Measurements from ENCODE around the gene VSIR.

VSIR gene

DNA sequence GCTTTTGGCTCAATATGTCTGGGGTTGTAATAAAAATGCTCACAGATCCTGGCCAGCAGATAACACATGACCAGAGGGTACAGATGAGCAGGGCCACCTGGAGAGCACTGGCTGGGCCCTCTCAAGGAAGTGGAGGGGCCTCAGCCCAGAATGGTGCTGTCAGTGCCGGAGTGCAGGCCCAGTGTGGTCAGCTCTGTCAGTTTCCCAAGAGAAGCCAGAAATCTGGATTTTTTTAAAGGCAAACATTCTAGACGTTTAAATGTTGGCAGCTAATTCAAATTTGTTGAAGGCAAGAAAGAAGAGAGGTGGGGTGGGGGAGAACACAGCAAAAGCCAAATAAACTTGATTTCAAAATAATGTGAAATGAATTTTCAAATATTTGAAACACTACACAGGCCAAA lies 55.8 kb downstream of the VSIR start:
- Histone ChIP-seq H3K27me3 (ENCODE audit: insufficient read depth, poor library complexity, severe bottlenecking) (no peaks in the 10 kb centered on the region), H3K4me3 (replicated peaks; ENCODE audit: insufficient read depth, low read length) (no peak overlapping the region), H3K27ac (replicated peaks) (no peak overlapping the region)
- DNase-seq (ENCODE audit: low read depth in 1 of 2, low spot score in 1 of 2), result no peak
- TF ChIP-seq SPI1 (IDR thresholded peaks at IDR 0.05; ENCODE audit: borderline replicate concordance, low read depth) (no peak), GABPA (IDR thresholded peaks at IDR 0.05; ENCODE audit: low read depth) (no peak), POLR2AphosphoS5 (IDR thresholded peaks at IDR 0.05; ENCODE audit: low read depth) (no peak)
- TF ChIP-seq, protein P1, sequence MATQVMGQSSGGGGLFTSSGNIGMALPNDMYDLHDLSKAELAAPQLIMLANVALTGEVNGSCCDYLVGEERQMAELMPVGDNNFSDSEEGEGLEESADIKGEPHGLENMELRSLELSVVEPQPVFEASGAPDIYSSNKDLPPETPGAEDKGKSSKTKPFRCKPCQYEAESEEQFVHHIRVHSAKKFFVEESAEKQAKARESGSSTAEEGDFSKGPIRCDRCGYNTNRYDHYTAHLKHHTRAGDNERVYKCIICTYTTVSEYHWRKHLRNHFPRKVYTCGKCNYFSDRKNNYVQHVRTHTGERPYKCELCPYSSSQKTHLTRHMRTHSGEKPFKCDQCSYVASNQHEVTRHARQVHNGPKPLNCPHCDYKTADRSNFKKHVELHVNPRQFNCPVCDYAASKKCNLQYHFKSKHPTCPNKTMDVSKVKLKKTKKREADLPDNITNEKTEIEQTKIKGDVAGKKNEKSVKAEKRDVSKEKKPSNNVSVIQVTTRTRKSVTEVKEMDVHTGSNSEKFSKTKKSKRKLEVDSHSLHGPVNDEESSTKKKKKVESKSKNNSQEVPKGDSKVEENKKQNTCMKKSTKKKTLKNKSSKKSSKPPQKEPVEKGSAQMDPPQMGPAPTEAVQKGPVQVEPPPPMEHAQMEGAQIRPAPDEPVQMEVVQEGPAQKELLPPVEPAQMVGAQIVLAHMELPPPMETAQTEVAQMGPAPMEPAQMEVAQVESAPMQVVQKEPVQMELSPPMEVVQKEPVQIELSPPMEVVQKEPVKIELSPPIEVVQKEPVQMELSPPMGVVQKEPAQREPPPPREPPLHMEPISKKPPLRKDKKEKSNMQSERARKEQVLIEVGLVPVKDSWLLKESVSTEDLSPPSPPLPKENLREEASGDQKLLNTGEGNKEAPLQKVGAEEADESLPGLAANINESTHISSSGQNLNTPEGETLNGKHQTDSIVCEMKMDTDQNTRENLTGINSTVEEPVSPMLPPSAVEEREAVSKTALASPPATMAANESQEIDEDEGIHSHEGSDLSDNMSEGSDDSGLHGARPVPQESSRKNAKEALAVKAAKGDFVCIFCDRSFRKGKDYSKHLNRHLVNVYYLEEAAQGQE (IDR thresholded peaks at IDR 0.05; ENCODE audit: insufficient replicate concordance, low read depth), result no peak
- TF ChIP-seq, protein P2, sequence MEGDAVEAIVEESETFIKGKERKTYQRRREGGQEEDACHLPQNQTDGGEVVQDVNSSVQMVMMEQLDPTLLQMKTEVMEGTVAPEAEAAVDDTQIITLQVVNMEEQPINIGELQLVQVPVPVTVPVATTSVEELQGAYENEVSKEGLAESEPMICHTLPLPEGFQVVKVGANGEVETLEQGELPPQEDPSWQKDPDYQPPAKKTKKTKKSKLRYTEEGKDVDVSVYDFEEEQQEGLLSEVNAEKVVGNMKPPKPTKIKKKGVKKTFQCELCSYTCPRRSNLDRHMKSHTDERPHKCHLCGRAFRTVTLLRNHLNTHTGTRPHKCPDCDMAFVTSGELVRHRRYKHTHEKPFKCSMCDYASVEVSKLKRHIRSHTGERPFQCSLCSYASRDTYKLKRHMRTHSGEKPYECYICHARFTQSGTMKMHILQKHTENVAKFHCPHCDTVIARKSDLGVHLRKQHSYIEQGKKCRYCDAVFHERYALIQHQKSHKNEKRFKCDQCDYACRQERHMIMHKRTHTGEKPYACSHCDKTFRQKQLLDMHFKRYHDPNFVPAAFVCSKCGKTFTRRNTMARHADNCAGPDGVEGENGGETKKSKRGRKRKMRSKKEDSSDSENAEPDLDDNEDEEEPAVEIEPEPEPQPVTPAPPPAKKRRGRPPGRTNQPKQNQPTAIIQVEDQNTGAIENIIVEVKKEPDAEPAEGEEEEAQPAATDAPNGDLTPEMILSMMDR (IDR thresholded peaks at IDR 0.05; ENCODE audit: insufficient read depth, low read length), result no peak

DNA sequence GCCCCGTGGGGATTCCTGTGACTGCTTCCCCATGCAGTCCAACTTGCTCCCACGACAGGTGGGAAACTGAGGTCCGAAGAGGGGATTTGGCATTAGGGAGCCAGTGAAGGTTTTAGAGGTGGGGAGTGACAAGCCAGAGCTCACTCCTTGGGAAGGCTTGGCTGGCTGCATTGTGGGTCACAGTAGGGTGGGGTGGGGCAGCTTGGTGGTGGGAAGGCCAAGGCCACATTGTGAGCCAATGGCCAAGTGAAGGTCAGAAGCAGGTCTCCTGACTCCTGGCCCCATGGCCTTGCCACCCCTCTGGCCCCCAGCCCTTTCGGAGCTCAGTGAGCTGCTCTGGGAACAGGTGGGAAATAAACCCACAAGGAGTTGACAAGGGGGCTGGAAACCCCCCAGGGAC lies 56.3 kb downstream of the VSIR start:
- Histone ChIP-seq H3K27me3 (ENCODE audit: insufficient read depth, poor library complexity, severe bottlenecking) (no peaks in the 10 kb centered on the region), H3K27ac (replicated peaks) (no peak overlapping the region), H3K4me3 (replicated peaks; ENCODE audit: insufficient read depth, low read length) (no peak overlapping the region)
- TF ChIP-seq GABPA (IDR thresholded peaks at IDR 0.05; ENCODE audit: low read depth) (no peak), SPI1 (IDR thresholded peaks at IDR 0.05; ENCODE audit: borderline replicate concordance, low read depth) (no peak)
- TF ChIP-seq, protein P2 (IDR thresholded peaks at IDR 0.05; ENCODE audit: insufficient read depth, low read length), result no peak
- DNase-seq (ENCODE audit: low read depth in 1 of 2, low spot score in 1 of 2), result no peak

DNA sequence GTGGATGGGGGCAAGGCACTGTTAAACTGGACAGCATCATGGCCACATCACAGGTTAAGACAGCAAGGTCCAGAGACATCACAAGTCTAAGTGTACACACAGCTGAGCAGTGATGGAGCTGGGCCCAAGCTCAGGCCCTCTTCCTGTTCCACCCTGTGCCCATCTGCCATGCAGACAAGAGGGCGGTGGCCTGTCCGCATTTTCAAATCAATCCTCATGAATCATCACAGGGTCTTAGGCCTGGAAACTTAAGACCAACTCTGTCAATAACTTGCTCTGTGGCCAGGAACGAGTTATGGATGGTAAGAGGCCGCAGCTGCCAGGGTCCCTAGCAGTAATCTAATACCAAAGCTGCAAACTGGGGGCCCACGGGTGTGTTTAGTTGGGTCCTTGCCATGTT lies 56.9 kb downstream of the VSIR start:
- no peak overlapping the region for H3K27ac ChIP-seq (replicated peaks)
- DNase-seq (ENCODE audit: low read depth in 1 of 2, low spot score in 1 of 2), result no peak
- TF ChIP-seq, protein P2 (IDR thresholded peaks at IDR 0.05; ENCODE audit: insufficient read depth, low read length), result no peak
- TF ChIP-seq SPI1 (IDR thresholded peaks at IDR 0.05; ENCODE audit: borderline replicate concordance, low read depth) (no peak), POLR2AphosphoS5 (IDR thresholded peaks at IDR 0.05; ENCODE audit: low read depth) (no peak), GABPA (IDR thresholded peaks at IDR 0.05; ENCODE audit: low read depth) (no peak)
- TF ChIP-seq, protein P1 (IDR thresholded peaks at IDR 0.05; ENCODE audit: insufficient replicate concordance, low read depth), result no peak
- no peaks in the 10 kb centered on the region for H3K27me3 ChIP-seq (ENCODE audit: insufficient read depth, poor library complexity, severe bottlenecking)
- H3K4me3 ChIP-seq (replicated peaks; ENCODE audit: insufficient read depth, low read length), result no peak overlapping the region

DNA sequence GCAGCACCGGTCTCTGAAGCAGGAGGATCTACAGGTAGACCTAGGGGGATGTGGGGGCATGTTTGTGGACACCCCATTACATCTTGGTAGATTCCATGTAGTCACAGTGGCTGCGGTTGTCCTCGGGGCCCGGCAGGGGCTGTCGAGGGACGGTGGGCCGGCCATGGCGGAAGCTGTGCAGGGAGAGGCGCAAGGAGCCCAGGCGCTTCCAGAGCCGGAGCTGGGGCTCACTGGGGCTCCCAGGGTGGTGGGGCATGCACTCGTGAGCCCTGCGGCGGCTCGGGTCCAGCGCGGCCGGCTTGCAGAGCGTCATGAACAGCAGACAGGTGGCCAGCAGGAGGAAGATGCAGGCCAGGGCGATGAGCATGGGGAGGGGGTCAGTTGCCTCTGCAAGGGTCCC lies 57.5 kb downstream of the VSIR start:
- no peak overlapping the region; the same call in 1 of the 2 replicates for H3K27ac ChIP-seq (replicated peaks)
- H3K4me3 ChIP-seq (replicated peaks; ENCODE audit: insufficient read depth, low read length), result no peak overlapping the region
- no peak for TF ChIP-seq SPI1 (IDR thresholded peaks at IDR 0.05; ENCODE audit: borderline replicate concordance, low read depth)
- no peak for TF ChIP-seq POLR2AphosphoS5 (IDR thresholded peaks at IDR 0.05; ENCODE audit: low read depth)
- TF ChIP-seq, protein P1 (IDR thresholded peaks at IDR 0.05; ENCODE audit: insufficient replicate concordance, low read depth), result no peak
- TF ChIP-seq, protein P2 (IDR thresholded peaks at IDR 0.05; ENCODE audit: insufficient read depth, low read length), result no peak
- no peak for TF ChIP-seq GABPA (IDR thresholded peaks at IDR 0.05; ENCODE audit: low read depth)
- no peaks in the 10 kb centered on the region for H3K27me3 ChIP-seq (ENCODE audit: insufficient read depth, poor library complexity, severe bottlenecking)
- no peak for DNase-seq (ENCODE audit: low read depth in 1 of 2, low spot score in 1 of 2)

Data from HL-60 (cell line).